ENCODE measurements around the gene SART1.
"Not testable (repeated sequence)": the region's sequence is repeated elsewhere in the genome, so short reads cannot be mapped to it uniquely, and the experiment has no call there.

SART1 gene

GRCh38 chr11:65934014-65934413, 27.5 kb upstream of the SART1 start:
- no peak for DNase-seq (ENCODE audit: low read depth in 2 of 2)

GRCh38 chr11:65937766-65938165, 23.8 kb upstream of the SART1 start:
- no peak for DNase-seq (ENCODE audit: low read depth in 2 of 2)

GRCh38 chr11:65941720-65942310, 19.7 kb upstream of the SART1 start:
- DNase-seq (ENCODE audit: low read depth in 2 of 2), result no peak

- DNase-seq (ENCODE audit: low read depth in 2 of 2), result no peak
These were observed 19.0 kb upstream of the SART1 start for GRCh38 chr11:65942531-65942930.

GRCh38 chr11:65944191-65944590, 17.3 kb upstream of the SART1 start:
- DNase-seq (ENCODE audit: low read depth in 2 of 2), result no peak

GRCh38 chr11:65944767-65945166, 16.8 kb upstream of the SART1 start:
- DNase-seq (ENCODE audit: low read depth in 2 of 2), result no peak

GRCh38 chr11:65945430-65945911, 16.1 kb upstream of the SART1 start, which contains the start of gene TSGA10IP:
Gene TSGA10IP, plus strand, starts transcription at chr11:65945480. Its CDS starts 196 bp downstream, at chr11:65945676.
- no peak for DNase-seq (ENCODE audit: low read depth in 2 of 2)

- no peak for DNase-seq (ENCODE audit: low read depth in 2 of 2)
These were observed 15.5 kb upstream of the SART1 start for GRCh38 chr11:65945941-65946558.

- no peak for DNase-seq (ENCODE audit: low read depth in 2 of 2)
These were observed 14.9 kb upstream of the SART1 start for GRCh38 chr11:65946655-65947054.

- DNase-seq (ENCODE audit: low read depth in 2 of 2), result no peak
These were observed 14.4 kb upstream of the SART1 start for GRCh38 chr11:65947133-65947532.

- no peak for DNase-seq (ENCODE audit: low read depth in 2 of 2)
These were observed 13.9 kb upstream of the SART1 start for GRCh38 chr11:65947603-65948125.

- not testable (repeated sequence) for DNase-seq (ENCODE audit: low read depth in 2 of 2)
These were observed 10.8 kb upstream of the SART1 start for GRCh38 chr11:65950711-65951110.

- not testable (repeated sequence) for DNase-seq (ENCODE audit: low read depth in 2 of 2)
These were observed 9.9 kb upstream of the SART1 start for GRCh38 chr11:65951641-65952040.

- DNase-seq (ENCODE audit: low read depth in 2 of 2), result no peak
These were observed 9.4 kb upstream of the SART1 start for GRCh38 chr11:65952052-65952521.

- DNase-seq (ENCODE audit: low read depth in 2 of 2), result no peak
These were observed 8.1 kb upstream of the SART1 start for GRCh38 chr11:65953471-65953870.

GRCh38 chr11:65954771-65955170, 6.8 kb upstream of the SART1 start:
- DNase-seq (ENCODE audit: low read depth in 2 of 2), result no peak

- DNase-seq (ENCODE audit: low read depth in 2 of 2), result no peak
These were observed 3.2 kb upstream of the SART1 start for GRCh38 chr11:65958291-65958690.

- DNase-seq (ENCODE audit: low read depth in 2 of 2), result no peak
These were observed 2.6 kb upstream of the SART1 start for GRCh38 chr11:65958774-65959420.

- DNase-seq (ENCODE audit: low read depth in 2 of 2), result no peak
These were observed 689 bp upstream of the SART1 start for GRCh38 chr11:65960824-65961266.

- DNase-seq (ENCODE audit: low read depth in 2 of 2), result no peak
These were observed 619 bp downstream of the SART1 start for GRCh38 chr11:65962141-65962564.

GRCh38 chr11:65964906-65965305, 3.4 kb downstream of the SART1 start:
- DNase-seq (ENCODE audit: low read depth in 2 of 2), result no peak

- no peak for DNase-seq (ENCODE audit: low read depth in 2 of 2)
These were observed 4.6 kb downstream of the SART1 start for GRCh38 chr11:65965986-65966762.

Measured in stimulated activated CD8-positive, alpha-beta memory T cell treated with anti-CD3 and anti-CD28 coated beads, Interleukin-2, amount 100 ng/mL, for 1 hour (primary cell).